Measurements from ENCODE around the gene RAB20.

DNA sequence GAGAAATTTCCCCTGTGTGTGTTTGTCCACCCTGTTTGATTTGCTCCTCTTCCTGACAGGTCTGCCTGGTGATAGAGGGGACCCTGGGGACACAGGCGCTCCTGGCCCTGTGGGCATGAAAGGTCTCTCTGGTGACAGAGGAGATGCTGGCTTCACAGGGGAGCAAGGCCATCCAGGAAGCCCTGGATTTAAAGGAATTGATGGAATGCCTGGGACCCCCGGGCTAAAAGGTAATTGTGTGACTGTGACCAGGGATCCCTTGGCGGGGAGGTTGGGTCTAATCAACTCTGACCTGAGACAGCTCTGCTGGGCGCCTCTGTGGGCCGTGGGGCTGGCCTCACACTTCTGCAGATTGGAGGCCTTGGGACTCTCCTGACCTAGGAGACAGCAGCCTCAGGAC is 81.4 kb downstream of the RAB20 start:
- TF ChIP-seq, protein P1, sequence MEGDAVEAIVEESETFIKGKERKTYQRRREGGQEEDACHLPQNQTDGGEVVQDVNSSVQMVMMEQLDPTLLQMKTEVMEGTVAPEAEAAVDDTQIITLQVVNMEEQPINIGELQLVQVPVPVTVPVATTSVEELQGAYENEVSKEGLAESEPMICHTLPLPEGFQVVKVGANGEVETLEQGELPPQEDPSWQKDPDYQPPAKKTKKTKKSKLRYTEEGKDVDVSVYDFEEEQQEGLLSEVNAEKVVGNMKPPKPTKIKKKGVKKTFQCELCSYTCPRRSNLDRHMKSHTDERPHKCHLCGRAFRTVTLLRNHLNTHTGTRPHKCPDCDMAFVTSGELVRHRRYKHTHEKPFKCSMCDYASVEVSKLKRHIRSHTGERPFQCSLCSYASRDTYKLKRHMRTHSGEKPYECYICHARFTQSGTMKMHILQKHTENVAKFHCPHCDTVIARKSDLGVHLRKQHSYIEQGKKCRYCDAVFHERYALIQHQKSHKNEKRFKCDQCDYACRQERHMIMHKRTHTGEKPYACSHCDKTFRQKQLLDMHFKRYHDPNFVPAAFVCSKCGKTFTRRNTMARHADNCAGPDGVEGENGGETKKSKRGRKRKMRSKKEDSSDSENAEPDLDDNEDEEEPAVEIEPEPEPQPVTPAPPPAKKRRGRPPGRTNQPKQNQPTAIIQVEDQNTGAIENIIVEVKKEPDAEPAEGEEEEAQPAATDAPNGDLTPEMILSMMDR (IDR thresholded peaks at IDR 0.05; ENCODE audit: low read length), result no peak
- no peak for TF ChIP-seq EZH2 (IDR thresholded peaks at IDR 0.05; ENCODE audit: borderline replicate concordance, low read length)
